CD14-positive monocyte (primary cell): Measurements from ENCODE around the gene LAMB4. TPM values are rescaled to one million over a fixed set of nuclear protein-coding genes. Genes with fewer than 3 reads are reported as not detected.

ENCODE experiments used
- DNase-seq, 3 donors: peaks; one replicate each; pipeline ENCODE4 v3.0.0-alpha.2; 2011 to 2022
- H2AFZ ChIP-seq: 2 replicates; pipeline ENCODE4 v1.6.0; 2012; ENCODE audit warnings: mild to moderate bottlenecking, low read depth, low read length, inconsistent platforms; ENCODE audit not compliant: insufficient read depth, poor library complexity, severe bottlenecking
- H3K27ac ChIP-seq, 2 donors: 1 replicate in 1 of 2; 2 replicates in 1 of 2; pipeline ENCODE4 v1.5.1; 2012 to 2013; ENCODE audit warnings: low read length in 2 of 2, control low read depth in 1 of 2, inconsistent platforms in 1 of 2, low read depth in 1 of 2, mild to moderate bottlenecking in 1 of 2
- H3K27me3 ChIP-seq, 2 donors: one replicate each; pipeline versions ENCODE4 v1.6.0 to v1.6.1; 2011 to 2013; ENCODE audit warnings: low read length in 2 of 2; ENCODE audit not compliant: control insufficient read depth in 2 of 2, insufficient read depth in 2 of 2
- H3K36me3 ChIP-seq, 2 donors: replicated peaks in 1 of 2; 1 replicate in 1 of 2; 2 replicates in 1 of 2; pipeline versions ENCODE4 v1.5.1 to v1.6.1; 2012 to 2013; ENCODE audit warnings: low read length in 2 of 2, control low read depth in 1 of 2, inconsistent platforms in 1 of 2, mild to moderate bottlenecking in 1 of 2; ENCODE audit not compliant: insufficient read depth in 2 of 2, control insufficient read depth in 1 of 2
- H3K4me1 ChIP-seq, 2 donors: 1 replicate in 1 of 2; 2 replicates in 1 of 2; pipeline versions ENCODE4 v1.5.1 to v1.6.1; 2012 to 2013; ENCODE audit warnings: low read length in 2 of 2, control low read depth in 1 of 2, inconsistent platforms in 1 of 2, mild to moderate bottlenecking in 1 of 2, moderate library complexity in 1 of 2; ENCODE audit not compliant: insufficient read depth in 2 of 2, control insufficient read depth in 1 of 2
- H3K4me2 ChIP-seq: replicated peaks from 2 replicates; pipeline ENCODE3; 2012; ENCODE audit warnings: low read length, moderate library complexity, mild to moderate bottlenecking; ENCODE audit not compliant: poor library complexity, severe bottlenecking; ENCODE audit errors: extremely low read depth
- H3K4me3 ChIP-seq, 3 experiments: fragments of 200-600 bp in 1 of 3; sonication (generic) in 1 of 3; replicated peaks in 1 of 3; 1 replicate in 2 of 3; 2 replicates in 1 of 3; pipeline ENCODE4 v1.5.1; 2011 to 2013; ENCODE audit warnings: low read length in 3 of 3, mild to moderate bottlenecking in 3 of 3, control low read depth in 2 of 3, low read depth in 2 of 3, inconsistent platforms in 1 of 3, moderate library complexity in 1 of 3
- H3K79me2 ChIP-seq: 2 replicates; pipeline ENCODE4 v1.6.0; 2012; ENCODE audit warnings: mild to moderate bottlenecking, control low read depth, inconsistent platforms, low read length, moderate library complexity; ENCODE audit not compliant: insufficient read depth
- H3K9ac ChIP-seq: 2 replicates; pipeline ENCODE4 v1.6.0; 2017; ENCODE audit warnings: low read length, mild to moderate bottlenecking; ENCODE audit not compliant: insufficient read depth, poor library complexity, severe bottlenecking
- H3K9me3 ChIP-seq, 2 donors: replicated peaks in 1 of 2; 1 replicate in 1 of 2; 2 replicates in 1 of 2; pipeline versions ENCODE4 v1.5.1 to v1.6.1; 2012 to 2013; ENCODE audit warnings: low read length in 2 of 2, control low read depth in 1 of 2; ENCODE audit not compliant: control insufficient read depth in 1 of 2, insufficient read depth in 1 of 2
- H4K20me1 ChIP-seq: 2 replicates; pipeline ENCODE4 v1.6.0; 2012; ENCODE audit warnings: mild to moderate bottlenecking, low read length, control low read depth, moderate library complexity; ENCODE audit not compliant: insufficient read depth
- H3K27ac Mint-ChIP-seq, 7 donors: one replicate each; pipeline ENCODE4 v1.8.0; 2020; ENCODE audit warnings: mild to moderate bottlenecking in 7 of 7, mixed read lengths in 7 of 7, moderate library complexity in 6 of 7, inconsistent platforms in 2 of 7
- H3K27me3 Mint-ChIP-seq, 3 donors: one replicate each; pipeline ENCODE4 v1.8.0; 2021 to 2022; ENCODE audit warnings: low read depth in 3 of 3, mild to moderate bottlenecking in 3 of 3, mixed read lengths in 3 of 3, moderate library complexity in 3 of 3, inconsistent platforms in 1 of 3
- H3K36me3 Mint-ChIP-seq, 2 donors: one replicate each; pipeline ENCODE4 v1.8.0; 2020; ENCODE audit warnings: mixed read lengths in 2 of 2, inconsistent platforms in 1 of 2, mild to moderate bottlenecking in 1 of 2
- H3K4me1 Mint-ChIP-seq: one replicate; pipeline ENCODE4 v1.8.0; 2020; ENCODE audit warnings: mild to moderate bottlenecking, mixed read lengths
- H3K4me3 Mint-ChIP-seq, 2 donors: one replicate each; pipeline ENCODE4 v1.8.0; 2020; ENCODE audit warnings: mild to moderate bottlenecking in 2 of 2, mixed read lengths in 2 of 2, moderate library complexity in 1 of 2
- H3K9me3 Mint-ChIP-seq, 7 donors: one replicate each; pipeline ENCODE4 v1.8.0; 2020 to 2022; ENCODE audit warnings: mixed read lengths in 7 of 7, mild to moderate bottlenecking in 6 of 7, moderate library complexity in 6 of 7, inconsistent platforms in 2 of 7
- WGBS: methylation state at CpG from one replicate; pipeline ENCODE4 v1.1.5; 2013; ENCODE audit warnings: missing lambda C conversion rate; ENCODE audit not compliant: insufficient coverage; 5-methylcytosine and 5-hydroxymethylcytosine counted together
- intact Hi-C, 2 donors: fragments of 100-400 bp; cut with micrococcal nuclease; formaldehyde crosslinking; loops; one replicate each; pipeline versions ENCODE4 v1.15.0 to v1.15.1; 2023
- polyA plus RNA-seq, 3 donors: library from polyadenylated mRNA; depleted of rRNA in 1 of 3; unstranded in 2 of 3; stranded (reverse) in 1 of 3; fragments of 300-500 nt in 2 of 3; fragments of >200 nt in 1 of 3; fragmentation: Illumina TruSeq in 2 of 3; gene quantifications; 1 replicate in 2 of 3; 2 replicates in 1 of 3; pipeline ENCODE4 v1.2.3, GENCODE V29; 2012 to 2021
- TF ChIP-seq, protein P1 (sequence below): fragments of 200-600 bp; IDR thresholded peaks from one replicate; pipeline ENCODE4 v1.8.0; 2022; ENCODE audit warnings: antibody characterized with exemption, mild to moderate bottlenecking

The LAMB4 gene
- polyA plus RNA-seq, 3 donors = not detected

DNA sequence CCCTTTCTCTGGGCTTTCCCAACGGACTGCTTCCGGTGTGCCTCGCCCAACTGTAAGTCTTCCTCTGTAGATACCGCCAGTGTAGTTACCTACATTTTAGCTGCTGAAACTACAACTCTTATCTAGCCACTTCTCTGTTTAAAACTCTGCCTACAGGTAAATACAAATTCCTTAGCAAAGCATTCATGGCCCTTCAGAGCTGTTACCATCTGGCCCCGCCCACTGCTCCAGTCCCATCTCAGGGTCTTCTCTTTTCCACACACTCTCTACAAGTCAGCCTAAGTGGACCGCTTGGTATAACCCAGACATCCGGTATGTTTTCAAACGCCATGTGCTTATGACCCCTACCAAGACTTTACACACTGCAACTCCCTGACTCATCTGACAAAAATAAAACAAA, 41.0 kb upstream of the LAMB4 start:
- Mint-ChIP-seq H3K36me3 (no peaks in the 10 kb centered on the region), H3K4me3 (no peak overlapping the region), H3K27me3 (peaks cover 2 to 9% (median 5%) of the 10 kb centered on the region in 3 donors), H3K9me3 (no peaks in the 10 kb centered on the region), H3K27ac (no peak overlapping the region), H3K4me1 (no peaks in the 10 kb centered on the region)
- Histone ChIP-seq H3K9me3 (no peaks in the 10 kb centered on the region), H3K4me3 (no peak overlapping the region), H3K4me1 (no peaks in the 10 kb centered on the region), H2AFZ (no peak overlapping the region), H4K20me1 (no peaks in the 10 kb centered on the region), H3K79me2 (no peaks in the 10 kb centered on the region), H3K27me3 (no peaks in the 10 kb centered on the region), H3K36me3 (no peaks in the 10 kb centered on the region), H3K4me2 (no peak overlapping the region), H3K27ac (no peak overlapping the region), H3K9ac (no peak overlapping the region)
- TF ChIP-seq, protein P1, sequence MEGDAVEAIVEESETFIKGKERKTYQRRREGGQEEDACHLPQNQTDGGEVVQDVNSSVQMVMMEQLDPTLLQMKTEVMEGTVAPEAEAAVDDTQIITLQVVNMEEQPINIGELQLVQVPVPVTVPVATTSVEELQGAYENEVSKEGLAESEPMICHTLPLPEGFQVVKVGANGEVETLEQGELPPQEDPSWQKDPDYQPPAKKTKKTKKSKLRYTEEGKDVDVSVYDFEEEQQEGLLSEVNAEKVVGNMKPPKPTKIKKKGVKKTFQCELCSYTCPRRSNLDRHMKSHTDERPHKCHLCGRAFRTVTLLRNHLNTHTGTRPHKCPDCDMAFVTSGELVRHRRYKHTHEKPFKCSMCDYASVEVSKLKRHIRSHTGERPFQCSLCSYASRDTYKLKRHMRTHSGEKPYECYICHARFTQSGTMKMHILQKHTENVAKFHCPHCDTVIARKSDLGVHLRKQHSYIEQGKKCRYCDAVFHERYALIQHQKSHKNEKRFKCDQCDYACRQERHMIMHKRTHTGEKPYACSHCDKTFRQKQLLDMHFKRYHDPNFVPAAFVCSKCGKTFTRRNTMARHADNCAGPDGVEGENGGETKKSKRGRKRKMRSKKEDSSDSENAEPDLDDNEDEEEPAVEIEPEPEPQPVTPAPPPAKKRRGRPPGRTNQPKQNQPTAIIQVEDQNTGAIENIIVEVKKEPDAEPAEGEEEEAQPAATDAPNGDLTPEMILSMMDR = no peak
- no peak for DNase-seq
- WGBS = 90% methylated on average over 8 of the region's 8 CpGs
- intact Hi-C loops = no loop called here

DNA sequence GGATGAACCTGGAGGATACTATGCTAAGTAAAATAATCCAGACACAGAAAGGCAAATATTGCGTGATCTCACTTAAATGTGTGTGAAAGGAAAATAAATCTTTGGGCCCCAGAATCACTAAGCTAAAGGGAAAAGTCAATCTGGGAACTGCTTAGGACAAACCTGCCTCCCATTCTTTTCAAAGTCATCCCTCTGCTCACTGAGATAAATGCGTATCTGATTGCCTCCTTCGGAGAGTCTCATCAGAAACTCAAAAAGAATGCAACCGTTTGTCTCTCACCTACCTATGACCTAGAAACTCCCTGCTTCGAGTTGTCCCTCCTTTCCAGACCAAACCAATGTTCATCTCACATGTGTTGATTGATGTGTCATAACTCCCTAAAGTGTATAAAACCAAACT, 40.1 kb upstream of the LAMB4 start:
- no peak overlapping the region for H2AFZ ChIP-seq
- no peak overlapping the region for H3K27ac ChIP-seq
- H3K4me3 Mint-ChIP-seq = no peak overlapping the region

More for the DNA sequence above, 40.1 kb upstream of the LAMB4 start:
- H3K4me1 ChIP-seq = no peaks in the 10 kb centered on the region
- H3K4me3 ChIP-seq = no peak overlapping the region
- intact Hi-C loops = no loop called here
- Mint-ChIP-seq H3K36me3 (no peaks in the 10 kb centered on the region), H3K27me3 (peaks cover 2 to 9% (median 5%) of the 10 kb centered on the region in 3 donors), H3K9me3 (no peaks in the 10 kb centered on the region), H3K4me1 (no peaks in the 10 kb centered on the region), H3K27ac (no peak overlapping the region)
- no peak for DNase-seq
- no peaks in the 10 kb centered on the region for H3K27me3 ChIP-seq
- no peaks in the 10 kb centered on the region for H3K79me2 ChIP-seq
- no peak overlapping the region for H3K4me2 ChIP-seq
- H4K20me1 ChIP-seq = no peaks in the 10 kb centered on the region
- TF ChIP-seq, protein P1 = no peak
- no CpG with 5 or more reads among the region's 5 CpGs for WGBS
- H3K36me3 ChIP-seq = no peaks in the 10 kb centered on the region
- no peaks in the 10 kb centered on the region for H3K9me3 ChIP-seq
- no peak overlapping the region for H3K9ac ChIP-seq
